C4-2B (cell line): Measurements from ENCODE around the gene NUP210.

Source experiments
- ZFX ChIP-seq: fragments of 450-650 bp; IDR thresholded peaks from 2 replicates; pipeline ENCODE4 v1.6.1; 2017
- TF ChIP-seq, protein P1 (sequence below): fragments of 450-650 bp; conservative IDR thresholded peaks from 2 replicates; pipeline ENCODE4 v1.5.1; 2017; ENCODE audit warnings: mild to moderate bottlenecking

DNA sequence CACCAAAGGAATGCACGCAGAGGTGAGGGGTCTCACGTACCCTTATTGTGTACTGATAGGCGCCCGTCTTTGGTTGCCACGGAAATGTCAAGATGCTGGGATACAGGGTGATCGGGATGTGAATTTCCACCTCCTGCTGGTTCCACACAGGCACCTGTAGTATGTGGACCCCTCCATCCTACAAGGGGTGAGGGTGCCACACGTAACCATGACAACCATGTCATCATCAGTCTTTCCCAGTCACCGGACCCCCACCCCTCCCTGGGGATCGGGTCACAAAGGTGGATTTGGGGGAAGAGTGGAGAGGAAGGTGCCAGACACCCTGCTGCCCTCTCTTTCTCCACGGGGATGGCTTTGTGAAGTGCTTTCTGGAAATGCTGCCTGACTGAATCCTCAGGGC lies 44.7 kb downstream of the NUP210 start:
- TF ChIP-seq, protein P1, sequence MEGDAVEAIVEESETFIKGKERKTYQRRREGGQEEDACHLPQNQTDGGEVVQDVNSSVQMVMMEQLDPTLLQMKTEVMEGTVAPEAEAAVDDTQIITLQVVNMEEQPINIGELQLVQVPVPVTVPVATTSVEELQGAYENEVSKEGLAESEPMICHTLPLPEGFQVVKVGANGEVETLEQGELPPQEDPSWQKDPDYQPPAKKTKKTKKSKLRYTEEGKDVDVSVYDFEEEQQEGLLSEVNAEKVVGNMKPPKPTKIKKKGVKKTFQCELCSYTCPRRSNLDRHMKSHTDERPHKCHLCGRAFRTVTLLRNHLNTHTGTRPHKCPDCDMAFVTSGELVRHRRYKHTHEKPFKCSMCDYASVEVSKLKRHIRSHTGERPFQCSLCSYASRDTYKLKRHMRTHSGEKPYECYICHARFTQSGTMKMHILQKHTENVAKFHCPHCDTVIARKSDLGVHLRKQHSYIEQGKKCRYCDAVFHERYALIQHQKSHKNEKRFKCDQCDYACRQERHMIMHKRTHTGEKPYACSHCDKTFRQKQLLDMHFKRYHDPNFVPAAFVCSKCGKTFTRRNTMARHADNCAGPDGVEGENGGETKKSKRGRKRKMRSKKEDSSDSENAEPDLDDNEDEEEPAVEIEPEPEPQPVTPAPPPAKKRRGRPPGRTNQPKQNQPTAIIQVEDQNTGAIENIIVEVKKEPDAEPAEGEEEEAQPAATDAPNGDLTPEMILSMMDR, result no peak
- TF ChIP-seq ZFX, result no peak
